Keratinocyte (primary cell): ENCODE measurements around the gene PEPD. TPM values are rescaled to one million over a fixed set of nuclear protein-coding genes. Genes with fewer than 3 reads are reported as not detected.

ENCODE experiments used
- DNase-seq: peaks from one replicate; pipeline ENCODE4 v3.0.0-alpha.2; 2011; ENCODE audit warnings: low read depth, missing footprints, low spot score
- FAIRE-seq: peaks from 2 replicates; lab custom pipeline; 2011; peaks lifted over from hg19 to GRCh38; lab: Jason Lieb, UNC
- H2AFZ ChIP-seq: 2 replicates; pipeline ENCODE4 v1.6.0; 2012; ENCODE audit warnings: low read length, control low read depth, inconsistent platforms; ENCODE audit not compliant: control insufficient read depth
- H3K27ac ChIP-seq: 2 replicates; pipeline ENCODE4 v1.5.1; 2011; ENCODE audit warnings: low read length; ENCODE audit not compliant: control insufficient read depth, insufficient read depth
- H3K27me3 ChIP-seq: 3 replicates; pipeline ENCODE4 v1.6.0; 2011; ENCODE audit warnings: low read length; ENCODE audit not compliant: control insufficient read depth, insufficient read depth; ENCODE audit errors: extremely low read depth
- H3K36me3 ChIP-seq, 2 experiments: 2 replicates in 1 of 2; 3 replicates in 1 of 2; pipeline ENCODE4 v1.5.1; 2011; ENCODE audit warnings: low read length in 2 of 2, mild to moderate bottlenecking in 1 of 2; ENCODE audit not compliant: control insufficient read depth in 2 of 2, insufficient read depth in 2 of 2; ENCODE audit errors: extremely low read depth in 1 of 2
- H3K4me1 ChIP-seq: 3 replicates; pipeline ENCODE4 v1.5.1; 2011; ENCODE audit warnings: low read length; ENCODE audit not compliant: control insufficient read depth, insufficient read depth; ENCODE audit errors: extremely low read depth
- H3K4me2 ChIP-seq: 3 replicates; pipeline ENCODE4 v1.6.0; 2011; ENCODE audit warnings: low read depth, low read length; ENCODE audit not compliant: control insufficient read depth, insufficient read depth; ENCODE audit errors: extremely low read depth
- H3K4me3 ChIP-seq, 3 experiments: fragments of 200-600 bp in 1 of 3; sonication (generic) in 1 of 3; 2 replicates in 2 of 3; 3 replicates in 1 of 3; pipeline ENCODE4 v1.5.1; 2011 to 2016; ENCODE audit warnings: low read length in 3 of 3, mild to moderate bottlenecking in 3 of 3, control low read depth in 2 of 3, inconsistent platforms in 1 of 3, low read depth in 1 of 3, mixed read lengths in 1 of 3, mixed run types in 1 of 3, moderate library complexity in 1 of 3; ENCODE audit not compliant: control insufficient read depth in 2 of 3, insufficient read depth in 2 of 3; ENCODE audit errors: extremely low read depth in 1 of 3
- H3K79me2 ChIP-seq: 2 replicates; pipeline ENCODE4 v1.6.0; 2012; ENCODE audit warnings: low read length; ENCODE audit not compliant: control insufficient read depth, insufficient read depth
- H3K9ac ChIP-seq: 3 replicates; pipeline ENCODE4 v1.6.0; 2011; ENCODE audit warnings: low read length; ENCODE audit not compliant: control insufficient read depth, insufficient read depth; ENCODE audit errors: extremely low read depth
- H3K9me1 ChIP-seq: 3 replicates; pipeline ENCODE4 v1.6.0; 2011; ENCODE audit warnings: low read length; ENCODE audit not compliant: control insufficient read depth, insufficient read depth; ENCODE audit errors: extremely low read depth
- H3K9me3 ChIP-seq: 2 replicates; pipeline ENCODE4 v1.5.1; 2012; ENCODE audit warnings: low read depth, low read length; ENCODE audit not compliant: control insufficient read depth
- H4K20me1 ChIP-seq: 3 replicates; pipeline ENCODE4 v1.6.0; 2011; ENCODE audit warnings: low read length; ENCODE audit not compliant: control insufficient read depth, insufficient read depth; ENCODE audit errors: extremely low read depth
- EZH2 ChIP-seq: IDR thresholded peaks from one replicate; pipeline ENCODE4 v1.6.1; 2012; ENCODE audit warnings: inconsistent platforms, mild to moderate bottlenecking, low read length, moderate library complexity
- dilution Hi-C: fragments of 300-500 bp; cut with MboI; formaldehyde crosslinking; loops from one replicate; pipeline ENCODE4 v1.7.0; 2020; ENCODE audit warnings: low sequenced_read_pairs; ENCODE audit not compliant: extremely low pct_ligation_motif_present
- polyA plus RNA-seq, 5 experiments: library from polyadenylated mRNA; depleted of rRNA in 3 of 5; stranded (reverse) in 3 of 5; stranded (forward) in 1 of 5; unstranded in 1 of 5; fragments of >200 nt; gene quantifications; 1 replicate in 1 of 5; 2 replicates in 3 of 5; 3 replicates in 1 of 5; pipeline versions ENCODE4 v1.2.1 to v1.2.3, GENCODE V29; 2011 to 2012; ENCODE audit warnings: missing spikeins in 2 of 5, low read depth in 1 of 5, low replicate concordance in 1 of 5
- TF ChIP-seq, protein P1 (sequence below), 3 experiments: IDR thresholded peaks in 1 of 3; conservative IDR thresholded peaks in 1 of 3; optimal IDR thresholded peaks in 1 of 3; 2 replicates in 2 of 3; 3 replicates in 1 of 3; pipeline versions ENCODE3 to v1.5.1; 2011; ENCODE audit warnings: low read length in 3 of 3, mild to moderate bottlenecking in 3 of 3, moderate library complexity in 2 of 3, control low read depth in 1 of 3, inconsistent platforms in 1 of 3; ENCODE audit not compliant: insufficient read depth in 2 of 3; ENCODE audit errors: extremely low read depth in 1 of 3

PEPD gene
- polyA plus RNA-seq, 1 donor (not counting 4 experiments of a cell fraction or from before 2014, with no cell fraction given) = 36.9 TPM

GRCh38 chr19:33456845-33457220 is 64.8 kb downstream of the PEPD start:
- Histone ChIP-seq H3K4me2 (no peak overlapping the region), H3K9me3 (no peaks in the 10 kb centered on the region), H2AFZ (no peak overlapping the region), H3K27me3 (no peaks in the 10 kb centered on the region), H3K9me1 (no peaks in the 10 kb centered on the region), H3K79me2 (no peaks in the 10 kb centered on the region), H3K4me3 (no peak overlapping the region), H3K36me3 (no peaks in the 10 kb centered on the region), H3K9ac (no peak overlapping the region), H3K4me1 (no peaks in the 10 kb centered on the region), H3K27ac (no peak overlapping the region), H4K20me1 (no peaks in the 10 kb centered on the region)
- no peak for FAIRE-seq
- dilution Hi-C loops = no loop called here
- DNase-seq = no peak
- TF ChIP-seq, protein P1, sequence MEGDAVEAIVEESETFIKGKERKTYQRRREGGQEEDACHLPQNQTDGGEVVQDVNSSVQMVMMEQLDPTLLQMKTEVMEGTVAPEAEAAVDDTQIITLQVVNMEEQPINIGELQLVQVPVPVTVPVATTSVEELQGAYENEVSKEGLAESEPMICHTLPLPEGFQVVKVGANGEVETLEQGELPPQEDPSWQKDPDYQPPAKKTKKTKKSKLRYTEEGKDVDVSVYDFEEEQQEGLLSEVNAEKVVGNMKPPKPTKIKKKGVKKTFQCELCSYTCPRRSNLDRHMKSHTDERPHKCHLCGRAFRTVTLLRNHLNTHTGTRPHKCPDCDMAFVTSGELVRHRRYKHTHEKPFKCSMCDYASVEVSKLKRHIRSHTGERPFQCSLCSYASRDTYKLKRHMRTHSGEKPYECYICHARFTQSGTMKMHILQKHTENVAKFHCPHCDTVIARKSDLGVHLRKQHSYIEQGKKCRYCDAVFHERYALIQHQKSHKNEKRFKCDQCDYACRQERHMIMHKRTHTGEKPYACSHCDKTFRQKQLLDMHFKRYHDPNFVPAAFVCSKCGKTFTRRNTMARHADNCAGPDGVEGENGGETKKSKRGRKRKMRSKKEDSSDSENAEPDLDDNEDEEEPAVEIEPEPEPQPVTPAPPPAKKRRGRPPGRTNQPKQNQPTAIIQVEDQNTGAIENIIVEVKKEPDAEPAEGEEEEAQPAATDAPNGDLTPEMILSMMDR (optimal IDR thresholded peaks at IDR 0.05 in 1 of 3, IDR thresholded peaks at IDR 0.05 in 1 of 3, conservative IDR thresholded peaks at IDR 0.05 in 1 of 3; ENCODE audit: extremely low read depth in 1 of 3, insufficient read depth in 2 of 3, low read length in 3 of 3) = no peak
- no peak for TF ChIP-seq EZH2

DNA sequence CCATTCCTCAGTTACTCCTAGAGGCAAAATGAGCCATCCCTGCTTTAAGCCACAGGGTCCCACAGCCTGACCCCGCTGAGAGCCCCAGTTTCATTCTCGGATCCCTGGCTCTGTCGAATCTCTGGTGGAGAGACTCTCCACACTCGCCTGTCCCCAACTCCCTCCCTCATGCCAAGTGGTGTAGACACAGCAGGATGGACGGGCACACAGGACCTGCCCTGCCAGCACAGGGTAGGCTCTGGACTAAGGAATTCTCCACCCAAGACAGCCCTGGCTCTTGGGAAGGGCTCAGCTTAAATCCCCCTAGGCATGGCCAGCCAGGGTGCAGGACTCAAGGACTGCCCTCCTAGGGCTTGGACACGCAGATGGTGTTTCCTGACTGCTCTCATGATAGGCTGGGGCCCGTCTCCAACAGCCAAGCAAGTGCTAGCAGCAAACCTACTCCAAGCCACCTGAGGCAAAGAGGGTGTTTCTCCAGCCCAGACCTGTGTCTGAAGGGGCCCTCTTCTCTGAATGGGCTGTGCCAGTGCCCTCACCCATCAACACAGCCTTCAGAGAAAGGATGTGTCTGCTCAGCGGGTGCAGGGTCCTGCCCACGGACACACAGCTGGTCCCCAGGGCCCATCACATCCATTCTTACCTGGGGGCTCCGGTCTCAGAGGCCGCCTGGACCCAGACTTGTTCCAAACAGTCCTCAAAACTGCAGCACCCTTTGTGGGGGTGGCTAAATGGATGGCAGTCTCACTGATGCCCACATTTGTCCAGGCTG is 65.3 kb downstream of the PEPD start:
- Histone ChIP-seq H4K20me1 (no peaks in the 10 kb centered on the region), H3K9me3 (no peaks in the 10 kb centered on the region), H3K9me1 (no peaks in the 10 kb centered on the region), H3K27ac (no peak overlapping the region), H3K36me3 (no peaks in the 10 kb centered on the region), H3K9ac (no peak overlapping the region), H2AFZ (no peak overlapping the region), H3K4me2 (no peak overlapping the region), H3K4me3 (no peak overlapping the region), H3K4me1 (no peaks in the 10 kb centered on the region), H3K79me2 (no peaks in the 10 kb centered on the region), H3K27me3 (no peaks in the 10 kb centered on the region)
- DNase-seq (no peak), FAIRE-seq (no peak)
- dilution Hi-C loops = no loop called here
- no peak for TF ChIP-seq EZH2
- TF ChIP-seq, protein P1 (optimal IDR thresholded peaks at IDR 0.05 in 1 of 3, IDR thresholded peaks at IDR 0.05 in 1 of 3, conservative IDR thresholded peaks at IDR 0.05 in 1 of 3; ENCODE audit: extremely low read depth in 1 of 3, insufficient read depth in 2 of 3, low read length in 3 of 3) = no peak
